Lower leg skin (tissue), 4 donors: Measurements from ENCODE around the gene MMRN2. TPM values are rescaled to one million over a fixed set of nuclear protein-coding genes. Genes with fewer than 3 reads are reported as not detected.

ENCODE experiments used
- DNase-seq, 2 donors: peaks; one replicate each; pipeline ENCODE4 v3.0.0-alpha.2; 2019; ENCODE audit warnings: low spot score in 2 of 2
- H3K4me3 ChIP-seq: fragments of 200-600 bp; sonication (generic); 2 replicates; pipeline ENCODE4 v1.5.1; 2017; ENCODE audit warnings: mild to moderate bottlenecking, low read depth; ENCODE audit not compliant: poor library complexity, severe bottlenecking
- CTCF ChIP-seq, 3 donors: fragments of 450-650 bp; IDR thresholded peaks; one replicate each; pipeline ENCODE4 v1.5.1; 2016; ENCODE audit warnings: antibody characterized with exemption in 3 of 3, mild to moderate bottlenecking in 3 of 3, moderate library complexity in 2 of 3
- POLR2A ChIP-seq, 2 donors: fragments of 450-650 bp; IDR thresholded peaks; one replicate each; pipeline ENCODE4 v1.6.1; 2016 to 2017; ENCODE audit warnings: antibody characterized with exemption in 2 of 2, mild to moderate bottlenecking in 1 of 2, moderate library complexity in 1 of 2
- WGBS, 2 donors: methylation state at CpG; one replicate each; pipeline ENCODE4 v1.1.5; 2018; 5-methylcytosine and 5-hydroxymethylcytosine counted together
- intact Hi-C: fragments of 100-400 bp; cut with DNase I; formaldehyde crosslinking; loops from one replicate; pipeline ENCODE4 v1.15.0; 2023; ENCODE audit warnings: low total_unique reads
- total RNA-seq, 4 donors: library from RNA; depleted of rRNA; stranded (reverse); fragments of >200 nt; gene quantifications; one replicate each; pipeline ENCODE4 v1.1.0, GENCODE V29; 2016

Gene MMRN2
- total RNA-seq, 4 donors from 2014 or later = 24.5 to 50.8 (median 40.2) TPM

DNA sequence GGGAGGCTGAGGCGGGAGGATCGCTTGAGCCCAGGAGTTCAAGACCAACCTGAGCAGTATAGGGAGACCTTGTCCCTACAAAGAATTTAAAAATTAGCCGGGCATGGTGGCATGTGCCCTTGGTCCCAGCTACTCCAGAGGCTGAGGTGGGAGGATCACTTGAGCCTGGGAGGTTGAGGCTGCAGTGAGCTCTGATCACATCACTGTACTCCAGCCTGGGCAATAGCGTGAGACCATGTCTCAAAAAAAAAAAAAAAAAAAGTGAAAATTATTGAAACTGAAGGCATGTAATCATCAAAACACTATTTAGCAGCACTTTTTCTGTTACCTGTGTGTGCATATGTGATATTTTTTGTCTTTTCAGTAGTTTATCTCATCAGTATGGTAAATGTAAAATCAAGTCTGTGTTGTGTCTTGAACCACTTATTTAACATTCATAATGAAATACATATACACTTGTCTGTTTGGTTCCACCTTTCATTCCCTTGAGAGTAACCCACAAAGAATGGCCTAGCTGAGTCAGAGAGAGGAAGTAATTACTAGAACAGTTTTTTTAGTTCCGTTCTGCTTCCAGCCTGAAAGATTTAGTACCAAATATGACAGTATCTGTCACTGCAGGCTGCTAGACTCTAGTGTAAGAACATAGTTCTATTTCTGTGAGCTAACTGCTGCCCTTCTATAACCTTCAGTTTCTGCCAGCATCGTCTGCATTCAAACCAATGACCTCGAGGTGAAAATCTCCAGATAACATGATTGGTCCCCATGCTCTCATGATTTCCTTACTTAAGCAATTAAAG, 68.6 kb downstream of the MMRN2 start:
- TF ChIP-seq CTCF (IDR thresholded peaks at IDR 0.05) = no peak
- TF ChIP-seq POLR2A (IDR thresholded peaks at IDR 0.05) = no peak
- no peak for DNase-seq
- WGBS, 2 donors = 60 to 70% methylated on average over 7 of the region's 7 CpGs
- intact Hi-C loops = no loop called here
- no peak overlapping the region for H3K4me3 ChIP-seq

Other genes starting within 250 kb of the MMRN2 start
- 10 to 100 TPM; 17.7 to 35.5 (median 26.8) TPM for gene BMPR1A, start 201.0 kb downstream of the MMRN2 start, total RNA-seq
- 10 to 100 TPM; 26.5 to 62.9 (median 41.1) TPM for gene SNCG, start 984 bp upstream of the MMRN2 start, total RNA-seq
- 100 to 1,000 TPM in 1 of 4 donors, 10 to 100 TPM in 3; 72.0 to 125 (median 80.4) TPM for gene ADIRF, start 10.9 kb upstream of the MMRN2 start, total RNA-seq
- gene FAM25A, start 62.7 kb upstream of the MMRN2 start, total RNA-seq = 100 to 1,000 TPM; 430 to 795 (median 736) TPM
- 100 to 1,000 TPM; 200 to 262 (median 230) TPM for gene GLUD1, start 137.2 kb upstream of the MMRN2 start, total RNA-seq
- gene SHLD2, start 137.6 kb upstream of the MMRN2 start, total RNA-seq = 10 to 100 TPM; 14.9 to 26.2 (median 21.6) TPM